OCI-LY3 (cell line): ENCODE results near the gene ENDOD1.

ENCODE experiments used
- CTCF ChIP-seq: fragments of 200-600, 300-600 bp; sonication (generic); IDR thresholded peaks from 2 replicates; pipeline ENCODE4 v1.5.1; 2014; ENCODE audit warnings: antibody characterized with exemption, low read length, low read depth
- EZH2phosphoT487 ChIP-seq: fragments of 200-600 bp; shearing (Covaris generic); IDR thresholded peaks from 2 replicates; pipeline ENCODE4 v1.6.1; 2018; ENCODE audit warnings: antibody characterized with exemption, mixed run types, low read depth

- TF ChIP-seq CTCF (no peak), EZH2phosphoT487 (no peak)
Observed at GRCh38 chr11:95059046-95059445, 30.6 kb upstream of the ENDOD1 start.
